Memory B cell (primary cell): ENCODE data around the gene C3orf85.

Experiments
- ATAC-seq: fragments of 150-1000 bp; cut with Tn5 transposase; 2 replicates; pipeline ENCODE4 v1.10.0; 2021; ENCODE audit warnings: low read depth, mild to moderate bottlenecking, moderate library complexity
- DNase-seq, 2 donors: peaks; one replicate each; pipeline ENCODE4 v3.0.0; 2022; ENCODE audit warnings: low spot score in 2 of 2
- H3K27ac Mint-ChIP-seq: one replicate; pipeline ENCODE4 v1.8.0; 2022; ENCODE audit warnings: mild to moderate bottlenecking, moderate library complexity, mixed read lengths
- H3K27me3 Mint-ChIP-seq: one replicate; pipeline ENCODE4 v1.8.0; 2022; ENCODE audit warnings: mixed read lengths
- H3K36me3 Mint-ChIP-seq: one replicate; pipeline ENCODE4 v1.8.0; 2022; ENCODE audit warnings: mild to moderate bottlenecking, mixed read lengths
- H3K4me1 Mint-ChIP-seq: one replicate; pipeline ENCODE4 v1.8.0; 2022; ENCODE audit warnings: mixed read lengths
- H3K4me3 Mint-ChIP-seq: one replicate; pipeline ENCODE4 v1.8.0; 2022; ENCODE audit warnings: mild to moderate bottlenecking, moderate library complexity, mixed read lengths
- H3K9me3 Mint-ChIP-seq: one replicate; pipeline ENCODE4 v1.8.0; 2022; ENCODE audit warnings: mixed read lengths

C3orf85 gene

DNA sequence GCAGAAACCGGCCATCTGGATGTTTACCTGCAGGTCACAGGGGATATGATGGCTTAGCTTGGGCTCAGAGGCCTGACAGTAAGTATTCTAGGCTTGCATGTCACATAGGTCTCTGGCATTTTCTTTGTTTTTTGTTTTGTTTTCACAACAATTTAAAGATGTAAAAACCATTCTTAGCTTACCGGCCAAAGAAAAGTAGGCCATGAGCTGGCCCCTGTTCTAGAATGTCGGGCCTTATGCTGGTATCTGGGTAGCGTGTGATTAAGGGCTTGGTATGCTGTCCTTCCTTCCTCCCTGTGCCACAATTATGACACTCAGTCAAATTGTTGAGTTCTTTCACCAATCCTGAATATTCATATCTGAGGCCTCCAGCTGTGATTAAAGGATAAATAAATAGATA lies 40.2 kb downstream of the C3orf85 start:
- Mint-ChIP-seq H3K27me3 (no peaks in the 10 kb centered on the region), H3K9me3 (peaks cover 10% of the 10 kb centered on the region), H3K4me1 (no peaks in the 10 kb centered on the region), H3K27ac (no peak overlapping the region), H3K36me3 (no peaks in the 10 kb centered on the region), H3K4me3 (no peak overlapping the region)
- no peak for DNase-seq
- ATAC-seq, result no peak

DNA sequence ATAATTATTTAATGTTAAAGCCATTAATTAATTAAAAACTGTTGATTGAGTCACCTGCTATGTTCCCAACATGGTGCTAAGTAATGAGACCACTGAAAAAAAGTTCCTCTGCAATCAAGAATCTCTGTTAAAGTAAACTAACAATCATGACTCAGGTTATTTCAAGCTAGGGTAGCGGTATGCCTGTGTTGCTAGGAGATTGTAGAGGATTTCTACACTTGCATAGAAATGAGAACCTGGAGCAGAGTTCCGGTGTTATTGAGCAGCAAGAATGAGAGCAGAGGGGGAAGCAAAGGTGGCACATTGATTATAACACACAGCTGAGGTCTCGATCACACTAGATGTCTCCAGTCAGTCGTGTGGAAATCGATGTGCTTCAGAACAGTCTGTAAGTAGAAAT lies 41.4 kb downstream of the C3orf85 start:
- H3K9me3 Mint-ChIP-seq, result peaks cover 11% of the 10 kb centered on the region
- DNase-seq (no peak), ATAC-seq (no peak)
- no peak overlapping the region for H3K4me3 Mint-ChIP-seq
- no peaks in the 10 kb centered on the region for H3K36me3 Mint-ChIP-seq
- H3K27ac Mint-ChIP-seq, result no peak overlapping the region
- no peaks in the 10 kb centered on the region for H3K4me1 Mint-ChIP-seq
- peaks cover 2% of the 10 kb centered on the region for H3K27me3 Mint-ChIP-seq

- no peak for DNase-seq
- peaks cover 11% of the 10 kb centered on the region for H3K9me3 Mint-ChIP-seq
- H3K27ac Mint-ChIP-seq, result no peak overlapping the region
- H3K36me3 Mint-ChIP-seq, result no peaks in the 10 kb centered on the region
- no peaks in the 10 kb centered on the region for H3K4me1 Mint-ChIP-seq
- H3K27me3 Mint-ChIP-seq, result peaks cover 2% of the 10 kb centered on the region
- no peak for ATAC-seq
- H3K4me3 Mint-ChIP-seq, result no peak overlapping the region
Measured at GRCh38 chr3:109178708-109179107, 42.2 kb downstream of the C3orf85 start.

DNA sequence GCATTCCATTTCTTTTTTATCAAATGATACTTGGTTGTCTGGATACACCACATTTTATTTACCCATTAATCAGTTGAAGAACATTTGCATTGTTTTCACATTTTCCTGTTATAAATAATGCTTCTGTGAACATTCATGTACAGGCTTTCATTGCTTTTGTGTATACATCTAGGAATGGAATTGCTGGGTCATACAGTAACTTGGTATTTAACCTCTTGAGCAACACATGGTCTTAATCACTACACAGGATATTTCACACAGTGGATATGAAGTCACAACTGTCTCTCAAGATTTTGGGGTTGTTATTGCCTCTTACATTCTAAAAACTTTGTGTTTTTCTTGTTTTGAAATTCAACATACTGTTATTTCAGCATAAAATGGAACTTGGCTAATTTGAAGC lies 48.2 kb downstream of the C3orf85 start:
- peaks cover 8% of the 10 kb centered on the region for H3K9me3 Mint-ChIP-seq
- H3K27me3 Mint-ChIP-seq, result peaks cover 2% of the 10 kb centered on the region
- no peak overlapping the region for H3K27ac Mint-ChIP-seq
- H3K36me3 Mint-ChIP-seq, result no peaks in the 10 kb centered on the region
- DNase-seq, result no peak
- H3K4me1 Mint-ChIP-seq, result no peaks in the 10 kb centered on the region
- H3K4me3 Mint-ChIP-seq, result no peak overlapping the region
- ATAC-seq, result no peak

DNA sequence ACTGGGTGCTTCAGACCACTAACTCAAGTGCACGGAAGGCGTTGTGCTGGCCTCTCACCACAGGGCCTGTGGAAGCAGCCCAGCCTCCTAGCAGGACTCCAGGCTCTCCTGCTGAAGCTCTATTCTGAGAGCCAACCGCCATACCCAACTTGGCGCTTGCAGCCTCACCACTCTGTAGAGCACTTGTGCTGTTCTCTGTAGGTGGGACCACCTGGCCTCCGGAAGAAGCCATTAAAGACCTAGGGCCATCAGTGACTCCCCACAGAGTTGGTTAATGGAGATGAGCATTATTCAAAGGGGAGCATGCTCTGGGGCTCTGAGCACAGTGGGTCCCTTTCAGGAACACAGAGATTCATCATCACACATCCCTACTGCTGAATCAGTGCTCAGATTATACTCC lies 50.9 kb downstream of the C3orf85 start:
- ATAC-seq (no peak), DNase-seq (no peak)
- H3K4me1 Mint-ChIP-seq, result no peaks in the 10 kb centered on the region
- H3K27ac Mint-ChIP-seq, result no peak overlapping the region
- H3K9me3 Mint-ChIP-seq, result peaks cover 1% of the 10 kb centered on the region
- peaks cover 2% of the 10 kb centered on the region for H3K27me3 Mint-ChIP-seq
- no peaks in the 10 kb centered on the region for H3K36me3 Mint-ChIP-seq
- no peak overlapping the region for H3K4me3 Mint-ChIP-seq

DNA sequence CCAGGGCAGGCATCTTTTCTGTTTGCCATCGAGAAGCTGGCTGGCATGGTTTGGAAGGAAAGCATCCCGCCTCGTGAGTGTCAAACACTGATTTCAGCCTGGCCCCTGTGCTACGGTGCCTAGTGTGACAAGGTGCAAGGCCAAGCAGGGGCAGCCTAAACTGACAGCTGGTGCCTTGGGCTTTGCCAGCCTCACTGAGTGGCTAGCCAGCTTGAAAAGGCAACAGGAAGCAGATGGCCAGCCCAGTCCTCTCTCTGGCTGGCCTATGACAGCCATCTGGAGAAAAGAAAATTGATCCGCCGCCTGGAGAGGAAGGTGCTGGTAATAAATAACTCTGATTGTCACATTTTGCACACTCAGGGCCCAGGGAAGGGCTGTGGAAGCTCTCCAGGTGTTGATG lies 52.2 kb downstream of the C3orf85 start:
- Mint-ChIP-seq H3K36me3 (no peaks in the 10 kb centered on the region), H3K27ac (no peak overlapping the region), H3K4me3 (no peak overlapping the region)

GRCh38 chr3:109191421-109191820 lies 54.9 kb downstream of the C3orf85 start:
- H3K4me1 Mint-ChIP-seq, result no peaks in the 10 kb centered on the region
- H3K27me3 Mint-ChIP-seq, result no peaks in the 10 kb centered on the region
- H3K9me3 Mint-ChIP-seq, result no peaks in the 10 kb centered on the region
- ATAC-seq (no peak), DNase-seq (no peak)
- no peaks in the 10 kb centered on the region for H3K36me3 Mint-ChIP-seq
- no peak overlapping the region for H3K27ac Mint-ChIP-seq
- H3K4me3 Mint-ChIP-seq, result no peak overlapping the region

More for the DNA sequence above, 52.2 kb downstream of the C3orf85 start:
- Mint-ChIP-seq H3K27me3 (no peaks in the 10 kb centered on the region), H3K4me1 (no peaks in the 10 kb centered on the region), H3K9me3 (no peaks in the 10 kb centered on the region)
- ATAC-seq (no peak), DNase-seq (no peak)

- Mint-ChIP-seq H3K4me3 (no peak overlapping the region), H3K27ac (no peak overlapping the region), H3K9me3 (no peaks in the 10 kb centered on the region), H3K27me3 (no peaks in the 10 kb centered on the region), H3K36me3 (no peaks in the 10 kb centered on the region), H3K4me1 (no peaks in the 10 kb centered on the region)
- DNase-seq, result no peak
- ATAC-seq, result no peak
Measured at GRCh38 chr3:109195815-109196214, 59.3 kb downstream of the C3orf85 start.
